ENCODE results near the gene ALDH3A2.

GRCh38 chr17:19713901-19714361, 65.4 kb downstream of the ALDH3A2 start:
- TF ChIP-seq POLR2A (IDR thresholded peaks at IDR 0.05; ENCODE audit: low read length) (no peak), GATA1 (IDR thresholded peaks at IDR 0.05; ENCODE audit: low read depth, low read length) (no peak)
